GM12875 (cell line): ENCODE measurements around the gene NEK10.

Source experiments
- H3K4me3 ChIP-seq: one replicate; pipeline ENCODE4 v1.5.1; 2011; ENCODE audit warnings: low read depth, low read length, control low read depth
- TF ChIP-seq, protein P1 (sequence below): IDR thresholded peaks from 2 replicates; pipeline ENCODE4 v1.5.1; 2011; ENCODE audit warnings: low read depth, mild to moderate bottlenecking, control low read depth, inconsistent platforms, low read length, moderate library complexity, borderline replicate concordance; ENCODE audit not compliant: insufficient read depth

NEK10 gene

DNA sequence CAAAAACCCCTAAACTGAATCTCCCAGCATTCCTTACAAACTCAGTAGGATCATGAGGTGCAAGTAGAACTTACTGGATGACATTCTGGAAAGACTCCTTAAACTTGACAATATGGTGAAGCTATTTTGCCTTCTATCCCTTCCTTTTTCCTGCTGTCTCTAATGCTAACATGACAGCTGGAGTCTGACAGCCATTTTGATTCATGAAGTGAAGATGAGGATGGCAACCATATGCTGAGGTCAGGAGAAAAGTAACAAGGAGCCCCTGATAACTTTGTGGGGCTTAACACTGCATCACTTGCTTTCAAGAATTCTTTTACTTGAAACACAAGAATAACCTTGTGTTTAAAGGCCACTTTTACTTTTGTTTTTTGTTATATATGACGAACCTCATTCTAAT lies 15.0 kb upstream of the NEK10 start:
- TF ChIP-seq, protein P1, sequence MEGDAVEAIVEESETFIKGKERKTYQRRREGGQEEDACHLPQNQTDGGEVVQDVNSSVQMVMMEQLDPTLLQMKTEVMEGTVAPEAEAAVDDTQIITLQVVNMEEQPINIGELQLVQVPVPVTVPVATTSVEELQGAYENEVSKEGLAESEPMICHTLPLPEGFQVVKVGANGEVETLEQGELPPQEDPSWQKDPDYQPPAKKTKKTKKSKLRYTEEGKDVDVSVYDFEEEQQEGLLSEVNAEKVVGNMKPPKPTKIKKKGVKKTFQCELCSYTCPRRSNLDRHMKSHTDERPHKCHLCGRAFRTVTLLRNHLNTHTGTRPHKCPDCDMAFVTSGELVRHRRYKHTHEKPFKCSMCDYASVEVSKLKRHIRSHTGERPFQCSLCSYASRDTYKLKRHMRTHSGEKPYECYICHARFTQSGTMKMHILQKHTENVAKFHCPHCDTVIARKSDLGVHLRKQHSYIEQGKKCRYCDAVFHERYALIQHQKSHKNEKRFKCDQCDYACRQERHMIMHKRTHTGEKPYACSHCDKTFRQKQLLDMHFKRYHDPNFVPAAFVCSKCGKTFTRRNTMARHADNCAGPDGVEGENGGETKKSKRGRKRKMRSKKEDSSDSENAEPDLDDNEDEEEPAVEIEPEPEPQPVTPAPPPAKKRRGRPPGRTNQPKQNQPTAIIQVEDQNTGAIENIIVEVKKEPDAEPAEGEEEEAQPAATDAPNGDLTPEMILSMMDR: no peak
- no peak overlapping the region for H3K4me3 ChIP-seq

DNA sequence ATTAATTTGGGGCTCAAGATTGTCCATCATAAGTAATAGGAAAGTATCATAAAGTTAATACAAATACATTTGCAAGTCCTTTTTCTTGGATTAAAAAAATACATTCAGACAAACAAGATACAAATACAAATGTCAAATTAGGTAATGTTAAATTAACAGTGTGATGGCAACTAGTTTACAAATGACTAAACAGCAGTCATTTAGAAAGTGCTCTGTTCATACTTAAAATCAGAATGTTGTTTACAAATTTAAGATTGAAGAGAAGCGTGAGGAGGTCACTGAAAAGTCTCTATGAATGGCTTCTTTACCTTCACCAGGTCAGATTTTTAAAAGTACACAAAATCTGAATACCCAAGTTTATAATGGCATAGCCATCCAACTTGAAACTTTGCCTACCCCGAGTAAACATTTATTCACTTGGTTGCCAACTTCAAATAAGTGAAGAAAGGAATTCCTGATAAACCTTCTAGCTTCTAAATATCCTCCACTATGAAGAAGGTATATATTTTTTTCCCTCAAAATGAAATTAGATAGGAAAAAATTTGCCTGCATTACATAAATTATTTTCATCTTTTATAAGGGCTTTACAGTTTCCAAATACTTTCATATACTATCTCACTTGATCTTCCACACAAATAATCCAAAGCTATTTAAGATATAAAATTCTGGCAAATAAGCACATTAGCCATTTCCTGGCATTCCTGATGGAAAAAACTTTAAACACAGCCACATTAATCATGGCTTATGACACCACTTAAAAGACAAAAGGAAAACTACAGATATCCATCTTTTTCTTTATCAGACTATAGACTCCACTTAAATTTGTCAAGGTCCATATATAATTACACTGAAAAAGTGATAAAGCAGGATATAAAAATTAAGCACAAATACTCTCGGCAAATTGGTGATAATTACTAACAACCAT lies 11.5 kb upstream of the NEK10 start:
- H3K4me3 ChIP-seq: no peak overlapping the region
- TF ChIP-seq, protein P1: no peak

DNA sequence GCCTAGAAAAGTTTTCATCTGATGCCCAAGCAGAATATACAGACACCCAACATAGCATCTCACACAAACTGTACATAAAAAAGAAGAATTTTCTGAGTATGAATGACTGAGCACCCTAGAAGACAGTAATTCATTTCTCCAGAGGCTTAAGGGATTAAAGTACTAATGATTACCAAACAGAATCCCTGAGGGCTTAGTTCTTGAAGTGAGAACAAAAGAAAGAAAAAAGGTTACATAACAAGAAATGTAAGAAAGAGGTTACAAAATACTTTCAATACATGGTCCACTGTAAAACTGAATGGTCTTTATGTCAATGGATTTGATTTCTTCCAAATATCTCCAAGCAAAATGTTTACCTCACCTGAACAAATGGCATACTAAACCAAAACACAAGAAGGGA lies 9.1 kb upstream of the NEK10 start:
- H3K4me3 ChIP-seq: no peak overlapping the region
- TF ChIP-seq, protein P1: no peak

DNA sequence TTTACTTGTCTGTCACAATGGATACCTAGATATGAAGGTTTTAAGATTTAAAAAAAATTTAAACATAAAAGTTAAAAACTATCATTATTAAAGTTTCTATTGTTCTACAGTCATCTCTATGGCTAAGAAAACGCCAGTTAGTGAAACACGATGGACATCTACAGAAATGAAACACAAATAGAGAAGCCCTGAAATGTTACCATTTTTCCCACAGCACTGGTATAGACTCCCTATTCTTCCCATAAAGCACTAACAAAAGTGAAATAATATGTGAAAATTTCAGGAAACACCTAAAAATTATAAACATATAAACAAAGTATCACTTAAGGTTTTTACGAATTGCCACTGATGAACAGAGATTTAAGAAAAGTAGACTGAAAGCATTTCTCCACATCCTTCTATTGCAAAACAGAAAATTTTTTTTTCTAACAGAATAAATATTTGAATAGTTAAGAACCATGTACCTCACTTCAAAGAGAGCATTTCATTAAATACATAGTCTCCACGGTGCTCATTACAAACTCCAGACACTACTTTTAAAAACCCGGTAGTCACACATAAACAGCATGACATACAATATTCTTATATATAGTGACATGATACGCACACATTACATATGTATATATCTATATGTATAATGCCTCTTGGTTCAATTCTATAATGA lies 7.1 kb upstream of the NEK10 start:
- TF ChIP-seq, protein P1: no peak
- H3K4me3 ChIP-seq: no peak overlapping the region

DNA sequence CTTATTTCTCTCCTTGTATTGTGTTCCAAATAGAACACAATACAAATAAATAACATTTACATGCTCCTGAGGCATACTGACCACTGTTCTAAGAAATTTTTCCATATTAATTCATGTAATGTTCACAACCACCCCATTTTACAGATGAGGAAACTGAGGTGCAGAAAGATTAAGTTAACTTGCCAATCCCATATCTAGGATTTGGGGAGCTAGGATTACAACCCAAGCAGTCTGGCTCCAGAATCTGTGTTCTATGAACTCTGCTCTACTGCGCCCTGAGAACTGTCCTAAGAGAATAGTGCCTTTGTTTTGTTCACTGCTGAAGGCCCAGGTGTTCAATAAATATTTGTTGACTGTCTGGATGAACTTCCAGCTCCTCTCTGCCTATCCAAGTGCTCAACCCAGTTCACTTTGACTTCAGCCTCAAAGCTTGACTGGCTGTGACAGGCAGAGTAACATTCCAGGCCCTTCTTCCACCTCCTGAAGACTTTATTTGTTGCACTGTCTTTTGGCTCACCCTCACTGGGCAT lies 3.1 kb downstream of the NEK10 start:
- no peak overlapping the region for H3K4me3 ChIP-seq
- TF ChIP-seq, protein P1: no peak

DNA sequence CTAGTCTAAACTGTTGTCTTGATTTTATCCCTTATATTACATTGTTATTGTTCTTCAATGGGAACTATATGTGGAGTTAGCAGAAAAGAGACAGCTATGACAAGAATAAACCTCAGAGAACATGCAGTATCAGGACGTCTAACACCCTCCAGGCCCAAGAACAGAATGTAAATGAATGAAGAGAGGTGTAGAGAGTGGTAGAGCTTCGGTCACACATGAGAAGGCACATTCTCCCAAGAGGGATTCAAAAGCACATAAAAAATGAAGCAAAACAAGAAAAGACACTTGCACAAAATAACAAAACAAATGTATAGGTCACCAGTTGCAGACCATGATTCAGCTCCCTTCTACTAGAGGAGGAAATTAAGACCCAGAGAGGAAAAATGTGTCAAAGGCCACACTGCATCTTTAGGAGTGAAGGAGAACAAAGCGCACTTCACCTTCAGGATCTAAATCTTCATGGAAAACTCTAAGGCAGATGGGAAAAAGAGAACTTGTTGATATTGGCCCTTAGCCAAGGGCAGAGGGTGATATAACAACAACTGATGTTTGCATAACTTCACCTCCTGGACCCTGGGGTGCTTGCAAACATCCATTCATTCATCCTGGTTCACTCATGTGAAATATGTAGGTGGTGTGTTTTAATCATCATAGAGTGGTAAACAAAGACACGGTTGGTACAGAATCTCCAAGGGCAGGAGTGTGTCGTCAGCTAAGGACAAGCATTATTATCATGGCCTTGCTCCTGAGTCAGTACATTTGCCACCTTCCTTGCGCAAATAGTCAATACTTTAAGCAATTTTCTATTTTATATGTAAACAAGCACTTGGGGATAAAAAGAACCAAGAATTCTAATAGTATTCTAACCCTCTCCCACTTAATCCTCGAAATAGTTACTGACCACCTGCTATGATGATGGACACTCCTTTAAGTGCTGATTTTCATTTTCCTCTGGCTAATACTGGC lies 8.8 kb downstream of the NEK10 start:
- H3K4me3 ChIP-seq: no peak overlapping the region
- TF ChIP-seq, protein P1: no peak
